ENCODE data around the gene PRKD1. TPM values are rescaled to one million over a fixed set of nuclear protein-coding genes. Genes with fewer than 3 reads are reported as not detected.

The PRKD1 gene
- total and polyA plus RNA-seq, 2 of the 13 experiments (the other 11 are each of a cell fraction or from before 2014, with no cell fraction given) = 0.22 to 1.3 TPM

DNA sequence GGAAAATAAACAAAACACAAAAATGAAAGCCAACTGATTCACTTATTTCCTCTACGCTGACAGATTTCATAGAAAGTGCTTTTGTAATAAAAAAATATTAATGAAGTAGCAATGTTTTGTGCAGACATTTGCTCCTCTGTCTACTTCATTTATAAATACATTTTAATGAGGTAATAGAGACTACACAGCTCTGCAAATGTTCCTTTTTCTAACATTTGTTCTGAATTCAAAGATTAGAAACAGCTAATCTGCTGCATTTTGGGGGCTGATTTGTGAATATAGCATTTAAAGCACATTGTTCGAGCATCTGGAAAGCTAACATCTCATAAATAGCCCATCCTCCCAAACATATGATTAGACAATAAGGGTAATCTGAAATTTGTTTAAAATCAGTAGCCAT lies 97.8 kb downstream of the PRKD1 start (continued):
- no peak for TF ChIP-seq ZNF44 (CRISPR knock-in tag; IDR thresholded peaks at IDR 0.05)
- TF ChIP-seq TEAD3 (CRISPR knock-in tag; optimal IDR thresholded peaks at IDR 0.05; ENCODE audit: borderline replicate concordance) = no peak
- no peak for TF ChIP-seq PRDM4 (CRISPR knock-in tag; IDR thresholded peaks at IDR 0.05; ENCODE audit: borderline replicate concordance)
- TF ChIP-seq NFRKB (IDR thresholded peaks at IDR 0.05) = no peak
- TF ChIP-seq, protein P1, sequence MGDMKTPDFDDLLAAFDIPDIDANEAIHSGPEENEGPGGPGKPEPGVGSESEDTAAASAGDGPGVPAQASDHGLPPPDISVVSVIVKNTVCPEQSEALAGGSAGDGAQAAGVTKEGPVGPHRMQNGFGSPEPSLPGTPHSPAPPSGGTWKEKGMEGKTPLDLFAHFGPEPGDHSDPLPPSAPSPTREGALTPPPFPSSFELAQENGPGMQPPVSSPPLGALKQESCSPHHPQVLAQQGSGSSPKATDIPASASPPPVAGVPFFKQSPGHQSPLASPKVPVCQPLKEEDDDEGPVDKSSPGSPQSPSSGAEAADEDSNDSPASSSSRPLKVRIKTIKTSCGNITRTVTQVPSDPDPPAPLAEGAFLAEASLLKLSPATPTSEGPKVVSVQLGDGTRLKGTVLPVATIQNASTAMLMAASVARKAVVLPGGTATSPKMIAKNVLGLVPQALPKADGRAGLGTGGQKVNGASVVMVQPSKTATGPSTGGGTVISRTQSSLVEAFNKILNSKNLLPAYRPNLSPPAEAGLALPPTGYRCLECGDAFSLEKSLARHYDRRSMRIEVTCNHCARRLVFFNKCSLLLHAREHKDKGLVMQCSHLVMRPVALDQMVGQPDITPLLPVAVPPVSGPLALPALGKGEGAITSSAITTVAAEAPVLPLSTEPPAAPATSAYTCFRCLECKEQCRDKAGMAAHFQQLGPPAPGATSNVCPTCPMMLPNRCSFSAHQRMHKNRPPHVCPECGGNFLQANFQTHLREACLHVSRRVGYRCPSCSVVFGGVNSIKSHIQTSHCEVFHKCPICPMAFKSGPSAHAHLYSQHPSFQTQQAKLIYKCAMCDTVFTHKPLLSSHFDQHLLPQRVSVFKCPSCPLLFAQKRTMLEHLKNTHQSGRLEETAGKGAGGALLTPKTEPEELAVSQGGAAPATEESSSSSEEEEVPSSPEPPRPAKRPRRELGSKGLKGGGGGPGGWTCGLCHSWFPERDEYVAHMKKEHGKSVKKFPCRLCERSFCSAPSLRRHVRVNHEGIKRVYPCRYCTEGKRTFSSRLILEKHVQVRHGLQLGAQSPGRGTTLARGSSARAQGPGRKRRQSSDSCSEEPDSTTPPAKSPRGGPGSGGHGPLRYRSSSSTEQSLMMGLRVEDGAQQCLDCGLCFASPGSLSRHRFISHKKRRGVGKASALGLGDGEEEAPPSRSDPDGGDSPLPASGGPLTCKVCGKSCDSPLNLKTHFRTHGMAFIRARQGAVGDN (CRISPR knock-in tag; IDR thresholded peaks at IDR 0.05) = no peak
- TF ChIP-seq RELA (CRISPR knock-in tag; IDR thresholded peaks at IDR 0.05) = no peak
- no peak for TF ChIP-seq ZNF562 (CRISPR knock-in tag; IDR thresholded peaks at IDR 0.05; ENCODE audit: borderline replicate concordance)
- TF ChIP-seq HNF4G (IDR thresholded peaks at IDR 0.05; ENCODE audit: borderline replicate concordance, low read depth, low read length) = no peak
- no peak for TF ChIP-seq HNF4G (CRISPR knock-in tag; IDR thresholded peaks at IDR 0.05; ENCODE audit: borderline replicate concordance, low read depth)

Data from HepG2 (cell line).